Endodermal cell (in vitro differentiated cells): Measurements from ENCODE around the gene SLAIN2. TPM values are rescaled to one million over a fixed set of nuclear protein-coding genes. Genes with fewer than 3 reads are reported as not detected.
"Not testable (repeated sequence)": the region's sequence is repeated elsewhere in the genome, so short reads cannot be mapped to it uniquely, and the experiment has no call there.

Experiments used
- DNase-seq: peaks from one replicate; pipeline ENCODE4 v3.0.0-alpha.2; 2017
- H3K27ac ChIP-seq: 2 replicates; pipeline ENCODE4 v1.5.1; 2013; ENCODE audit warnings: mild to moderate bottlenecking, low read depth, low read length, moderate library complexity
- H3K27me3 ChIP-seq: 2 replicates; pipeline ENCODE4 v1.6.1; 2013; ENCODE audit warnings: mild to moderate bottlenecking, low read length, moderate library complexity; ENCODE audit not compliant: insufficient read depth, control insufficient read depth, poor library complexity, severe bottlenecking
- H3K36me3 ChIP-seq: 2 replicates; pipeline ENCODE4 v1.7.0; 2013; ENCODE audit warnings: mild to moderate bottlenecking, low read length, moderate library complexity; ENCODE audit not compliant: control insufficient read depth, insufficient read depth
- H3K4me1 ChIP-seq: one replicate; pipeline ENCODE4 v1.7.0; 2013; ENCODE audit warnings: low read length; ENCODE audit not compliant: control insufficient read depth, insufficient read depth
- H3K4me3 ChIP-seq: 2 replicates; pipeline ENCODE4 v1.5.1; 2013; ENCODE audit warnings: mild to moderate bottlenecking, low read length, moderate library complexity
- H3K9ac ChIP-seq: 2 replicates; pipeline ENCODE4 v1.6.1; 2013; ENCODE audit warnings: mild to moderate bottlenecking, low read length, moderate library complexity; ENCODE audit not compliant: poor library complexity, severe bottlenecking; ENCODE audit errors: extremely low read depth
- H3K9me3 ChIP-seq: 2 replicates; pipeline ENCODE4 v1.6.1; 2013; ENCODE audit warnings: mild to moderate bottlenecking, low read length, moderate library complexity; ENCODE audit not compliant: control insufficient read depth
- H3K27ac Mint-ChIP-seq: 2 replicates; pipeline ENCODE4 v1.8.0; 2020; ENCODE audit warnings: mixed read lengths
- H3K27me3 Mint-ChIP-seq: 2 replicates; pipeline ENCODE4 v1.8.0; 2021; ENCODE audit warnings: mild to moderate bottlenecking, mixed read lengths; ENCODE audit not compliant: insufficient read depth
- H3K36me3 Mint-ChIP-seq: 2 replicates; pipeline ENCODE4 v1.8.0; 2020; ENCODE audit warnings: low read depth, mixed read lengths
- H3K4me1 Mint-ChIP-seq: 2 replicates; pipeline ENCODE4 v1.8.0; 2020; ENCODE audit warnings: mixed read lengths
- H3K4me3 Mint-ChIP-seq: 2 replicates; pipeline ENCODE4 v1.8.0; 2020; ENCODE audit warnings: mild to moderate bottlenecking, moderate library complexity, mixed read lengths
- H3K9me3 Mint-ChIP-seq: 2 replicates; pipeline ENCODE4 v1.8.0; 2020; ENCODE audit warnings: mild to moderate bottlenecking, mixed read lengths
- CTCF ChIP-seq: fragments of 200-600 bp; sonication (generic); conservative IDR thresholded peaks from 2 replicates; pipeline ENCODE4 v1.5.0; 2021; ENCODE audit warnings: antibody characterized with exemption, mild to moderate bottlenecking
- WGBS, 2 experiments: methylation state at CpG; one replicate each; pipeline versions ENCODE4 v1.1.5 to v1.1.7; 2013; ENCODE audit warnings: missing lambda C conversion rate in 2 of 2, mixed read lengths in 1 of 2; ENCODE audit not compliant: insufficient coverage in 1 of 2, insufficient read length in 1 of 2; 5-methylcytosine and 5-hydroxymethylcytosine counted together
- total RNA-seq, 2 donors: library from RNA; stranded (reverse); fragmentation: NEBNext Ultra II Directional in 1 of 2; extraction: Animal tissue kit (Norgen Biotek cat#: 25700) in 1 of 2; gene quantifications; 2 replicates in 1 of 2; 3 replicates in 1 of 2; pipeline ENCODE4 v1.2.1, GENCODE V29; 2021

The SLAIN2 gene
- total RNA-seq, 2 donors from 2014 or later: 42.1 to 49.8 TPM

- Mint-ChIP-seq H3K4me3 (no peak overlapping the region), H3K36me3 (no peaks in the 10 kb centered on the region), H3K9me3 (no peaks in the 10 kb centered on the region), H3K27me3 (peaks cover 4% of the 10 kb centered on the region), H3K4me1 (no peaks in the 10 kb centered on the region), H3K27ac (no peak overlapping the region)
- no peak overlapping the region for H3K27ac ChIP-seq
- no peaks in the 10 kb centered on the region for H3K27me3 ChIP-seq
- no peak for TF ChIP-seq CTCF
- H3K4me3 ChIP-seq: no peak overlapping the region
- H3K36me3 ChIP-seq: no peaks in the 10 kb centered on the region
- no peak overlapping the region for H3K9ac ChIP-seq
- H3K9me3 ChIP-seq: no peaks in the 10 kb centered on the region
- H3K4me1 ChIP-seq: no peaks in the 10 kb centered on the region
- 92% methylated on average over 1 of the region's 1 CpG; no CpG with 5 or more reads in 1 of the 2 experiments for WGBS, 2 experiments
- no peak for DNase-seq
Measured at GRCh38 chr4:48446642-48447041, 105.3 kb downstream of the SLAIN2 start.

GRCh38 chr4:48449151-48449550 lies 107.8 kb downstream of the SLAIN2 start:
- no peak overlapping the region for H3K27ac Mint-ChIP-seq
- WGBS, 2 experiments: 91% methylated on average over 10 of the region's 10 CpGs; no CpG with 5 or more reads in 1 of the 2 experiments
- H3K9me3 ChIP-seq: no peaks in the 10 kb centered on the region

GRCh38 chr4:48450740-48451139 lies 109.4 kb downstream of the SLAIN2 start:
- H3K9ac ChIP-seq: no peak overlapping the region
- no peak for TF ChIP-seq CTCF
- H3K4me3 Mint-ChIP-seq: no peak overlapping the region
- no peaks in the 10 kb centered on the region for H3K4me1 ChIP-seq
- no peak overlapping the region for H3K27ac ChIP-seq
- H3K27ac Mint-ChIP-seq: no peak overlapping the region
- H3K9me3 Mint-ChIP-seq: no peaks in the 10 kb centered on the region
- no peak overlapping the region for H3K4me3 ChIP-seq
- WGBS, 2 experiments: 95 to 100% methylated on average over 3 of the region's 3 CpGs
- DNase-seq: no peak
- no peaks in the 10 kb centered on the region for H3K36me3 Mint-ChIP-seq
- H3K9me3 ChIP-seq: no peaks in the 10 kb centered on the region
- peaks cover 4% of the 10 kb centered on the region for H3K27me3 Mint-ChIP-seq
- H3K36me3 ChIP-seq: no peaks in the 10 kb centered on the region
- no peaks in the 10 kb centered on the region for H3K27me3 ChIP-seq
- no peaks in the 10 kb centered on the region for H3K4me1 Mint-ChIP-seq

More at GRCh38 chr4:48449151-48449550, 107.8 kb downstream of the SLAIN2 start:
- H3K4me1 Mint-ChIP-seq: no peaks in the 10 kb centered on the region
- Histone ChIP-seq H3K4me1 (no peaks in the 10 kb centered on the region), H3K9ac (no peak overlapping the region), H3K27me3 (no peaks in the 10 kb centered on the region), H3K36me3 (no peaks in the 10 kb centered on the region), H3K27ac (no peak overlapping the region), H3K4me3 (no peak overlapping the region)
- H3K36me3 Mint-ChIP-seq: no peaks in the 10 kb centered on the region
- H3K4me3 Mint-ChIP-seq: no peak overlapping the region
- TF ChIP-seq CTCF: no peak
- peaks cover 4% of the 10 kb centered on the region for H3K27me3 Mint-ChIP-seq
- no peaks in the 10 kb centered on the region for H3K9me3 Mint-ChIP-seq
- DNase-seq: no peak

DNA sequence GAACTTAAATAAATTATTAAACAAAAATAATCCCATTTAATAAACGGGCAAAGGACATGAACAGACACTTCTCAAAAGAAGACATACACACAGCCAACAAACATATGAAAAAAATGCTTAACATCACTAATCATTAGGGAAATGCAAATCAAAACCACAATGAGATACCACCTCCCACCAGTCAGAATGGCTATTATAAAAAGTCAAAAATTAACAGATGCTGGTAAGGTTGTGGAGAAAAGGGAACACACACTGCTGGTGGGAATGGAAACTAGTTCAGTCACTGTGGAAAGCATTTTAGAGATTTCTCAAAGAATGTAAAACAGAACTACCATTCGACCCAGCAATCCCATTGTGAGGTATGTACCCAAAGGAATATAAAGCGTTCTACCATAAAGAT lies 110.3 kb downstream of the SLAIN2 start:
- not testable (repeated sequence) for H3K27me3 ChIP-seq, H3K36me3 Mint-ChIP-seq, H3K9me3 ChIP-seq, H3K9ac ChIP-seq, H3K4me3 Mint-ChIP-seq, H3K36me3 ChIP-seq, H3K27me3 Mint-ChIP-seq, H3K4me1 ChIP-seq, DNase-seq, H3K27ac Mint-ChIP-seq, H3K4me3 ChIP-seq, H3K9me3 Mint-ChIP-seq, H3K27ac ChIP-seq, H3K4me1 Mint-ChIP-seq
- 77 to 94% methylated on average over 3 of the region's 3 CpGs for WGBS, 2 experiments
